Endodermal cell (in vitro differentiated cells): ENCODE results near the gene CDH4. TPM values are rescaled to one million over a fixed set of nuclear protein-coding genes. Genes with fewer than 3 reads are reported as not detected.

Experiments used
- DNase-seq: peaks from one replicate; pipeline ENCODE4 v3.0.0-alpha.2; 2017
- H3K27ac ChIP-seq: 2 replicates; pipeline ENCODE4 v1.5.1; 2013; ENCODE audit warnings: mild to moderate bottlenecking, low read depth, low read length, moderate library complexity
- H3K27me3 ChIP-seq: 2 replicates; pipeline ENCODE4 v1.6.1; 2013; ENCODE audit warnings: mild to moderate bottlenecking, low read length, moderate library complexity; ENCODE audit not compliant: insufficient read depth, control insufficient read depth, poor library complexity, severe bottlenecking
- H3K36me3 ChIP-seq: 2 replicates; pipeline ENCODE4 v1.7.0; 2013; ENCODE audit warnings: mild to moderate bottlenecking, low read length, moderate library complexity; ENCODE audit not compliant: control insufficient read depth, insufficient read depth
- H3K4me1 ChIP-seq: one replicate; pipeline ENCODE4 v1.7.0; 2013; ENCODE audit warnings: low read length; ENCODE audit not compliant: control insufficient read depth, insufficient read depth
- H3K4me3 ChIP-seq: 2 replicates; pipeline ENCODE4 v1.5.1; 2013; ENCODE audit warnings: mild to moderate bottlenecking, low read length, moderate library complexity
- H3K9ac ChIP-seq: 2 replicates; pipeline ENCODE4 v1.6.1; 2013; ENCODE audit warnings: mild to moderate bottlenecking, low read length, moderate library complexity; ENCODE audit not compliant: poor library complexity, severe bottlenecking; ENCODE audit errors: extremely low read depth
- H3K9me3 ChIP-seq: 2 replicates; pipeline ENCODE4 v1.6.1; 2013; ENCODE audit warnings: mild to moderate bottlenecking, low read length, moderate library complexity; ENCODE audit not compliant: control insufficient read depth
- H3K27ac Mint-ChIP-seq: 2 replicates; pipeline ENCODE4 v1.8.0; 2020; ENCODE audit warnings: mixed read lengths
- H3K27me3 Mint-ChIP-seq: 2 replicates; pipeline ENCODE4 v1.8.0; 2021; ENCODE audit warnings: mild to moderate bottlenecking, mixed read lengths; ENCODE audit not compliant: insufficient read depth
- H3K36me3 Mint-ChIP-seq: 2 replicates; pipeline ENCODE4 v1.8.0; 2020; ENCODE audit warnings: low read depth, mixed read lengths
- H3K4me1 Mint-ChIP-seq: 2 replicates; pipeline ENCODE4 v1.8.0; 2020; ENCODE audit warnings: mixed read lengths
- H3K4me3 Mint-ChIP-seq: 2 replicates; pipeline ENCODE4 v1.8.0; 2020; ENCODE audit warnings: mild to moderate bottlenecking, moderate library complexity, mixed read lengths
- H3K9me3 Mint-ChIP-seq: 2 replicates; pipeline ENCODE4 v1.8.0; 2020; ENCODE audit warnings: mild to moderate bottlenecking, mixed read lengths
- CTCF ChIP-seq: fragments of 200-600 bp; sonication (generic); conservative IDR thresholded peaks from 2 replicates; pipeline ENCODE4 v1.5.0; 2021; ENCODE audit warnings: antibody characterized with exemption, mild to moderate bottlenecking
- WGBS, 2 experiments: methylation state at CpG; one replicate each; pipeline versions ENCODE4 v1.1.5 to v1.1.7; 2013; ENCODE audit warnings: missing lambda C conversion rate in 2 of 2, mixed read lengths in 1 of 2; ENCODE audit not compliant: insufficient coverage in 1 of 2, insufficient read length in 1 of 2; 5-methylcytosine and 5-hydroxymethylcytosine counted together
- total RNA-seq, 2 donors: library from RNA; stranded (reverse); fragmentation: NEBNext Ultra II Directional in 1 of 2; extraction: Animal tissue kit (Norgen Biotek cat#: 25700) in 1 of 2; gene quantifications; 2 replicates in 1 of 2; 3 replicates in 1 of 2; pipeline ENCODE4 v1.2.1, GENCODE V29; 2021

Gene CDH4
- total RNA-seq, 2 donors from 2014 or later: 1.8 to 5.8 TPM

GRCh38 chr20:61657721-61658377 lies 405.8 kb downstream of the CDH4 start:
- H3K9me3 Mint-ChIP-seq: peaks cover 7% of the 10 kb centered on the region
- peaks cover 25% of the 10 kb centered on the region for H3K27me3 Mint-ChIP-seq
- no peak for TF ChIP-seq CTCF
- no peak overlapping the region for H3K4me3 ChIP-seq
- no peak overlapping the region for H3K27ac Mint-ChIP-seq
- no peaks in the 10 kb centered on the region for H3K36me3 ChIP-seq
- WGBS, 2 experiments: 96 to 97% methylated on average over 14 to 15 of the region's 15 CpGs
- DNase-seq: no peak
- no peak overlapping the region for H3K9ac ChIP-seq
- no peaks in the 10 kb centered on the region for H3K36me3 Mint-ChIP-seq
- H3K4me1 ChIP-seq: no peaks in the 10 kb centered on the region
- no peaks in the 10 kb centered on the region for H3K27me3 ChIP-seq
- no peak overlapping the region for H3K27ac ChIP-seq
- H3K9me3 ChIP-seq: no peaks in the 10 kb centered on the region
- H3K4me3 Mint-ChIP-seq: no peak overlapping the region
- H3K4me1 Mint-ChIP-seq: no peaks in the 10 kb centered on the region

- Mint-ChIP-seq H3K36me3 (no peaks in the 10 kb centered on the region), H3K4me1 (no peaks in the 10 kb centered on the region), H3K4me3 (no peak overlapping the region), H3K9me3 (peaks cover 7% of the 10 kb centered on the region), H3K27me3 (peaks cover 26% of the 10 kb centered on the region), H3K27ac (no peak overlapping the region)
- Histone ChIP-seq H3K9me3 (no peaks in the 10 kb centered on the region), H3K4me3 (no peak overlapping the region), H3K36me3 (no peaks in the 10 kb centered on the region), H3K4me1 (no peaks in the 10 kb centered on the region), H3K27me3 (no peaks in the 10 kb centered on the region), H3K9ac (no peak overlapping the region), H3K27ac (no peak overlapping the region)
- no peak for DNase-seq
- WGBS, 2 experiments: 86 to 100% methylated on average over 1 to 6 of the region's 6 CpGs
- TF ChIP-seq CTCF: no peak
These were observed 406.5 kb downstream of the CDH4 start for GRCh38 chr20:61658563-61658962.

GRCh38 chr20:61659246-61659993 lies 407.4 kb downstream of the CDH4 start:
- peaks cover 1% of the 10 kb centered on the region for H3K9me3 Mint-ChIP-seq
- H3K4me1 ChIP-seq: no peaks in the 10 kb centered on the region
- H3K9me3 ChIP-seq: no peaks in the 10 kb centered on the region
- TF ChIP-seq CTCF: no peak
- no peaks in the 10 kb centered on the region for H3K4me1 Mint-ChIP-seq
- H3K36me3 ChIP-seq: no peaks in the 10 kb centered on the region
- H3K27ac ChIP-seq: peak overlapping the region; percentile 53
- H3K4me3 ChIP-seq: no peak overlapping the region
- DNase-seq: no peak
- no peak overlapping the region for H3K9ac ChIP-seq
- no peaks in the 10 kb centered on the region for H3K36me3 Mint-ChIP-seq
- no peaks in the 10 kb centered on the region for H3K27me3 ChIP-seq
- no peak overlapping the region for H3K4me3 Mint-ChIP-seq
- peaks cover 27% of the 10 kb centered on the region for H3K27me3 Mint-ChIP-seq
- H3K27ac Mint-ChIP-seq: no peak overlapping the region
- 59 to 76% methylated on average over 6 to 11 of the region's 11 CpGs for WGBS, 2 experiments
